HepG2 (cell line): Measurements from ENCODE around the gene ACSL1. TPM values are rescaled to one million over a fixed set of nuclear protein-coding genes. Genes with fewer than 3 reads are reported as not detected.
A peak's percentile ranks its signal among the peaks of the same experiment; 100 is the strongest.

Source experiments
- ARID2 ChIP-seq: sonication (generic); formaldehyde crosslinking; IDR thresholded peaks from 2 replicates; pipeline ENCODE4 v1.8.1; 2022; ENCODE audit warnings: mild to moderate bottlenecking, missing genetic modification reagents, borderline replicate concordance
- BCLAF1 ChIP-seq: fragments of 450-650 bp; IDR thresholded peaks from 2 replicates; pipeline ENCODE4 v1.6.1; 2017; ENCODE audit warnings: mild to moderate bottlenecking
- CERS6 ChIP-seq: sonication (generic); formaldehyde crosslinking; IDR thresholded peaks from 2 replicates; pipeline ENCODE4 v1.5.0; 2020; ENCODE audit warnings: missing genetic modification reagents
- ELF3 ChIP-seq: IDR thresholded peaks from 2 replicates; pipeline ENCODE4 v1.6.1; 2016; ENCODE audit warnings: missing genetic modification reagents, missing compliant biosample characterization
- GFI1 ChIP-seq: sonication (generic); formaldehyde crosslinking; IDR thresholded peaks from 2 replicates; pipeline ENCODE4 v1.5.0; 2020; ENCODE audit warnings: missing genetic modification reagents, mild to moderate bottlenecking, borderline replicate concordance
- HNRNPUL1 ChIP-seq: fragments of 200-400 bp; formaldehyde crosslinking; IDR thresholded peaks from 2 replicates; pipeline ENCODE4 v1.6.1; 2017; ENCODE audit warnings: low read depth, mild to moderate bottlenecking, low read length, moderate library complexity
- IKZF4 ChIP-seq: sonication (generic); formaldehyde crosslinking; IDR thresholded peaks from 2 replicates; pipeline ENCODE4 v1.5.1; 2020; ENCODE audit warnings: borderline replicate concordance, mild to moderate bottlenecking, low read depth, missing genetic modification reagents; ENCODE audit errors: not compliant biosample characterization
- KAT7 ChIP-seq: IDR thresholded peaks from 2 replicates; pipeline ENCODE4 v1.6.1; 2018; ENCODE audit warnings: borderline replicate concordance, missing compliant biosample characterization
- MAF1 ChIP-seq: sonication (generic); formaldehyde crosslinking; IDR thresholded peaks from 2 replicates; pipeline ENCODE4 v1.5.0; 2020; ENCODE audit warnings: missing genetic modification reagents, borderline replicate concordance
- NFAT5 ChIP-seq: sonication (generic); formaldehyde crosslinking; IDR thresholded peaks from 2 replicates; pipeline ENCODE4 v1.4.0; 2020; ENCODE audit warnings: missing genetic modification reagents
- RELA ChIP-seq: sonication (generic); formaldehyde crosslinking; IDR thresholded peaks from 2 replicates; pipeline ENCODE4 v1.4.0; 2020; ENCODE audit warnings: missing genetic modification reagents
- TBX3 ChIP-seq: fragments of 450-650 bp; IDR thresholded peaks from 2 replicates; pipeline ENCODE4 v1.6.1; 2017; ENCODE audit warnings: antibody characterized with exemption, mild to moderate bottlenecking, inconsistent platforms, borderline replicate concordance
- TRAFD1 ChIP-seq: sonication (generic); formaldehyde crosslinking; IDR thresholded peaks from 2 replicates; pipeline ENCODE4 v1.5.1; 2020; ENCODE audit warnings: missing genetic modification reagents, mild to moderate bottlenecking, borderline replicate concordance
- YEATS2 ChIP-seq: sonication (generic); formaldehyde crosslinking; IDR thresholded peaks from 2 replicates; pipeline ENCODE4 v1.4.0; 2020; ENCODE audit warnings: missing genetic modification reagents, borderline replicate concordance
- ZBTB43 ChIP-seq: sonication (generic); formaldehyde crosslinking; conservative IDR thresholded peaks from 2 replicates; pipeline ENCODE4 v1.4.0; 2020; ENCODE audit warnings: missing genetic modification reagents
- polyA plus RNA-seq, 8 experiments: library from polyadenylated mRNA; depleted of rRNA in 3 of 8; stranded (reverse) in 7 of 8; unstranded in 1 of 8; fragments of >200 nt; fragmentation: Illumina TruSeq in 4 of 8; extraction: Trizol in 4 of 8; gene quantifications; 2 replicates each; pipeline versions ENCODE4 v1.2.1 to v1.2.3, GENCODE V29; 2011 to 2016; ENCODE audit warnings: low read depth in 4 of 8, missing spikeins in 1 of 8, mixed read lengths in 1 of 8; ENCODE audit not compliant: insufficient read depth in 1 of 8
- total RNA-seq, 5 experiments: library from RNA; depleted of rRNA; stranded (reverse); fragments of >200 nt; fragmentation: Illumina TruSeq; extraction: Trizol; gene quantifications; 2 replicates each; pipeline ENCODE4 v1.2.3, GENCODE V29; 2016; ENCODE audit warnings: low read depth in 1 of 5

Gene ACSL1
- total and polyA plus RNA-seq, 2 of the 13 experiments (the other 11 are each of a cell fraction or from before 2014, with no cell fraction given) = 10.0 to 29.8 TPM

- TF ChIP-seq NFAT5 (CRISPR knock-in tag) (peak; percentile 93; the same call in 1 of the 2 replicates), ARID2 (CRISPR knock-in tag) (peak; percentile 98; the same call in 1 of the 2 replicates), MAF1 (CRISPR knock-in tag) (peak; percentile 96), GFI1 (CRISPR knock-in tag) (peak; percentile 92), TBX3 (peak; percentile 81; the same call in 1 of the 2 replicates), BCLAF1 (no peak), IKZF4 (CRISPR knock-in tag) (peak; percentile 82), KAT7 (CRISPR knock-in tag) (peak; percentile 83; the same call in 1 of the 2 replicates), HNRNPUL1 (peak; percentile 84), TRAFD1 (CRISPR knock-in tag) (no peak), CERS6 (CRISPR knock-in tag) (no peak; the same call in 1 of the 2 replicates), ELF3 (CRISPR knock-in tag) (peak; percentile 87), YEATS2 (peak; percentile 96), ZBTB43 (CRISPR knock-in tag) (peak; percentile 81), RELA (no peak; the same call in 1 of the 2 replicates)
Observed at GRCh38 chr4:184733654-184734524, 91.9 kb downstream of the ACSL1 start, which contains the start of gene CENPU (continued).
